Heart left ventricle (tissue), 13 donors: ENCODE measurements around the gene CAPN10.

Source experiments
- CTCF ChIP-seq, 12 donors: fragments of 200-600 bp; sonication (generic) in 4 of 12; IDR thresholded peaks; one replicate each; pipeline versions ENCODE4 v1.5.0 to v1.8.0; 2018 to 2022; ENCODE audit warnings: antibody characterized with exemption in 12 of 12, mild to moderate bottlenecking in 5 of 12
- POLR2A ChIP-seq, 2 donors: fragments of 450-650 bp; IDR thresholded peaks; one replicate each; pipeline ENCODE4 v1.6.1; 2017; ENCODE audit warnings: antibody characterized with exemption in 2 of 2, mild to moderate bottlenecking in 2 of 2, moderate library complexity in 2 of 2
- donor health status: ischemic (EF 13 %, LVEDD 7.1; RV severe dilation, severe dysfunction).
- donor health status: DM: no; HTN: yes; CAD: no.
- donor health status: DM: no; HTN: no; CAD: no.
- donor health status: ischemic (EF 25% LVEDD 6.9; RV normal size, moderate dysfunction).
- donor health status: ischemic (EF 25% LVEDD 5.7; RV mildly dilated, moderate dysfunction).
- donor health status: ischemic (EF 35%, LVEDD 5.7; RV mildly dilated, moderate dysfunction).
- donor health status: nonischemic (EF 11% LVEDD 7.7; RV severe dilation, severe dysfunction).
- donor health status: DM: yes; HTN: yes; CAD: no.
- donor health status: PGD.
- donor health status: ischemic (EF 29% LVEDD 5.4; RV normal size, mild dysfunction).
- donor health status: nonischemic (EF 23%, LVEDD 6.1; RV moderate dilation, normal function).

GRCh38 chr2:240597054-240597418 lies 10.5 kb downstream of the CAPN10 start:
- TF ChIP-seq POLR2A (IDR thresholded peaks at IDR 0.05) (no peak), CTCF (IDR thresholded peaks at IDR 0.05) (no peak)
